AG20443 (cell line): ENCODE measurements around the gene PCNT.
A peak's percentile ranks its signal among the peaks of the same experiment; 100 is the strongest.
"Not testable (repeated sequence)": the region's sequence is repeated elsewhere in the genome, so short reads cannot be mapped to it uniquely, and the experiment has no call there.

ENCODE experiments used
- DNase-seq: peaks from one replicate; pipeline ENCODE4 v3.0.0; 2012; ENCODE audit warnings: low spot score, mixed read lengths

PCNT gene

GRCh38 chr21:46454634-46455390, 130.9 kb downstream of the PCNT start:
- DNase-seq, result no peak

GRCh38 chr21:46455575-46456385, 131.8 kb downstream of the PCNT start:
- peak; percentile 41 for DNase-seq

GRCh38 chr21:46456750-46457149, 132.8 kb downstream of the PCNT start:
- no peak for DNase-seq

DNA sequence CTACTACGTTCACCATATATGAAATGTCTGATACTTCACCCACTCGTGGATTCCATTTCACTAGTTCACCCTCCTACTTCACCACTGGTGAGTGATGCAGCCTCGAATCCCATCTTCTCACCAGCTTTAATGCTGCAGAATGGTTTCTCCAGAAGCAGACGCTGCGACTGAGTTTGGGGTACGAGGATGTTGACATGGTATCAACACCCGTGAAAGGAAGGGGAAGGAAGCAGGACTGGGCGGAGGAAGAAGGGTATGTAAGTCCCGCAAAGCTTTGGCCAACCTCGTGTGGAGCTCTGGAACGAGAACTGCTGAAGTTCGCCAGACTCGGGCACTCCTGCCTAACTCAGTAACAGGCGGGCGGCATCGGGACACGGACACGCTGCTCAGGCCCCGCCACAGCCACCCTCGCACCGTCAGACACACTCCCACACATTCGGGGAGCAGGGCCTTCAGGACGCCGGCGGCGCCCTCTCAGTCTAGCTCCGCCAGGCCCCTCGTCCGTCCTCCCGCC, 133.9 kb downstream of the PCNT start:
- DNase-seq, result peak; percentile 44

DNA sequence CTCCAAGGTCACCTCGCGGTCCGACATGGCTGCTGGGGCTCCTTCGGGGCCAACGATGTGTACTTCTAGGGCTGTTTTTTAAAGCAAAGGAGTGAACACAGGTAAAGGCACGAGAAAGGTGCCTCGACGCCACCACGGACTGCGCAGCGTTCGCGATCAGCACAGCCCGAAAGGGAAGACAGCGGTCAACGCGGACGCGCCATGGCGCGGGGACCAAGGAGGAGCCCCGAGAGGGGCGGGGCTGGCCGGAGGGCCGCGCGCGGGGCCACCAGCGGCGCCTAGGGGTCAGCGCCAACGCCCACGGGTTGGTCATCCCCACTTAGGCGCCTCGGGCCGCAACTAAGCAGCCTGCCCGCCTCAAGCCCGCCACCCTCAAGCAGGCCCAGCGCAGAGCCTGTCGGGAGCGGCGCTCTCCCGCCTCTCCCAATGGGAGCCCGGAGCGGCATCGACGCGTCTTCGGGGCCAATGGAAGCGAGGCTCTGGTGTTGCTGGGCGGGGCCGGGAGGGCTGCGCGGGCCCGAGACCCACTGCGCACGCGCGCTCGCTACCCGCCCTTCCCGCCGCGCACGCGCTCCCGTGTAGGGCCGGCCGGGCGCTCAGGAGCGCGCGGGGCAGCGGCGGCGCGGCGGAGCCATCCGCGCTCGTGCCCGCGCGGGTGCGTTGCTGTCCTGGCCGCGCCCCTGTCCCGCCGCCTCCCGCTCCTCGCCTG, 134.5 kb downstream of the PCNT start, which contains the start of gene DIP2A:
Gene DIP2A, plus strand, starts transcription at position 577 of the 709 bp plus-strand sequence. CDS start 241 bp downstream, outside the sequence.
- DNase-seq, result peak; percentile 100

DNA sequence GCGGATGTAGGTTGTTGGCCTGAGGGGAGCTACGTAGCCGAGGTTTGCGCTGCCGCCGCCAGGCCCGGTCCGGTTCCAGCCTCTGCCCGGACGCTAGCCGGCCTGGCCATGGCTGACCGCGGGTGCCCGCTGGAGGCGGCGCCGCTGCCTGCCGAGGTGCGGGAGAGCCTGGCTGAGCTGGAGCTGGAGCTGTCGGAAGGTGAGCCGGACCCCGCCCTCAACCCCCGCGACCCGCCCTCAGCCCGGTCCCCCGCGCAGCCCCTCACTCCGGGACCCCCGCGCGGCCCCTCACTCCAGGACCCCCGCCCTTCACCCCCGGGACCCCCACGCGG, 135.0 kb downstream of the PCNT start:
- no peak for DNase-seq

DNA sequence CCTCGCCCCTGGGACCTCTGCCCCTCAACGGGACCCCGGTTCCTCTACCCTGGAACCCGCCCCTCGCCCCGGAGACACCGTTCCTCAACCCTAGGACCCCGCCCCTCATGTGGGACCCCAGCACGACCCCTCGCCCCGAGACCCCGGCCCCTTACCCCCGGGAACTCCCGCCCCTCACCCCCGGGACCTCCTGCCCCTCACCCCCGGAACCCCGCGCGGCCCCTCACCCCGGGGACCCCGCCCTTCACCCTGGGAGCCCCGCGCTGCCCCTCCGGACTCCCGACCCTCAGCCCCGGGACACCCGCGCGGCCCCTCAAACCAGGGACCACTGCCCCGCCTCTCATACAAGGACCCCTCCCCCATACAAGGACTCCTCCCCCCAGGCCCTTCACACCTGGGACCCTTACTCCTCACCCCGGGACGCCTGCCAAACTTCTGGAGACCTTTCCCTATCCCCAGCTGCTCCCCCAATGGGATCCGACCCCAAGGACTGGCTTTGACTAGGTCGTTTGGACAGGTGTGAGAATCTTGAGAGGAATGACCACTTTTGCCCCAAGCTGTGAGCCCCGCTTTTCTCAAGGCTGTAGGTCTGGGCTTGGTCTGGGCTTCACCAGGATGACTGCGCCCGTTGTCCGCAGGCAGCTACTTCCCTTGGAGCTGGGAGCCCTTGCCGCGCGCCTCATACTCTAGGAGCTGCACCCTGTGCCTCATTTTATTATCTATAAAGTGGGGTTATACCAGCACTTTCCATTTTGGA, 135.6 kb downstream of the PCNT start:
- peak; percentile 61 for DNase-seq

- no peak for DNase-seq
These were observed 138.0 kb downstream of the PCNT start for GRCh38 chr21:46461909-46462308.

GRCh38 chr21:46465153-46465552, 141.2 kb downstream of the PCNT start:
- not testable (repeated sequence) for DNase-seq

- DNase-seq, result no peak
These were observed 141.7 kb downstream of the PCNT start for GRCh38 chr21:46465651-46466050.

DNA sequence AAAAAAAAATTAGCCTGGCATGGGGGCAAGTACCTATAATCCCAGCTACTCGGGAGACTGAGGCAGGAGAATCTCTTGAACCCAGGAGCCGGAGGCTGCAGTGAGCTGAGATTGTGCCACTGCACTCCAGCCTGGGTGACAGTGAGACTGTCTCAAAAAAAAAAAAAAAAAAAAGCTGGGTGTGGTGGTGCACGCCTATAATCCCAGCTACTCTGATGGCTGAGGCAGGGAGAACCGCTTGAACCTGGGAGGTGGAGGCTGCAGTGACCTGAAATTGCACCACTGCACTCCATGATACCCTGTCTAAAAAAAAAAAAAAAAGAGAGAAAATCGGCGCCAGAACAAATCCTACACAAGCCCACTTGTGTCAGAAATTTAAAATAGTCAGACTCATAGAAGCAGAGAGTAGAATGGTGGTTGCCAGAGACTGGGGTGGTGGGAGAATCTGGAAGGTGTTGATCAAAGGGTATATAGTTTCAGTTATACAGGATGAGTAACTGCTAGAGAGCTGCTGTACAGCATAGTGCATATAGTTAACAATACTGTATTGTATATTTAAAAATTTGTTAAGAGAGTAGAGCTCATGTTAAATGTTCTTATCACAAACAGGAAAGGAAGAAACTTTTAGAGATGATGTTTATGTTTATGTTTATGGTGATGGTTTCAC, 144.3 kb downstream of the PCNT start:
- DNase-seq, result no peak

DNA sequence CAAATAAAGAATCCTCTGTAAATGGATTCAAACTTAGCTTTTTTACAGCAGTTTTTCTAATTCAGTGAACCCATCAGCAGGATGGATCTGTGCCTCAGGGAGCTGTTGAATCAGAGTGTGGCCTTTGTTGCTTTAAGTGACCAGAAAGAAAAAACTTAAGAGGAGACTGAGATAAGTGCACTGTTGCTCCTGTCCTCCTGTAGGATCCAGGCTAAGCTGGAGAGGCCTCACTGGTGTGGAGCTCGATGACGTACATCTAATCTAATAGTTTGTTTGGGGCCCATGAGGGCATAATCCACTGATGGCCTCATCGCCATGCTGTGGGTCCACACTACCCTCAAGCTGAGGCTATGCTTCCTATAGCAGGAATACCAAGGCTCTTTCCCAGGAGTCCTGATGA, 145.3 kb downstream of the PCNT start:
- no peak for DNase-seq

DNA sequence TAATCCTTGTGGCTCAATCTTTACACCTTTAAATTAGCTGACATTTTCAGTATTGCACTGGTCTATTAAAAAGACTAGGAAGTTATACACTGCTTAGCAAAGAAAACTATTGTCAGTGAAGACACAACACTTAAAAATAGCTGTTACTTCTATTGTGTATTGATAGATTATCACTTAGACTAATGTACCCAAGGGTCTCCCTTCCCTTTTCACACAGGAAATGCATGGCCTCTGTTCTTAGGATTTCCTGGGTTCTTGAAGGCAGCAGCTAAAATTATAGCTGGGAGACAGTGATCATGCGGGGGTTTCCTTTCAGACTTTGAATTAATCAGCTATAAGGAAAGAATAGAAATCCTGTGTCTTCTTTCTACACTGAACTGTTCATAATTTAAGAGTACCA, 147.6 kb downstream of the PCNT start:
- DNase-seq, result no peak

DNA sequence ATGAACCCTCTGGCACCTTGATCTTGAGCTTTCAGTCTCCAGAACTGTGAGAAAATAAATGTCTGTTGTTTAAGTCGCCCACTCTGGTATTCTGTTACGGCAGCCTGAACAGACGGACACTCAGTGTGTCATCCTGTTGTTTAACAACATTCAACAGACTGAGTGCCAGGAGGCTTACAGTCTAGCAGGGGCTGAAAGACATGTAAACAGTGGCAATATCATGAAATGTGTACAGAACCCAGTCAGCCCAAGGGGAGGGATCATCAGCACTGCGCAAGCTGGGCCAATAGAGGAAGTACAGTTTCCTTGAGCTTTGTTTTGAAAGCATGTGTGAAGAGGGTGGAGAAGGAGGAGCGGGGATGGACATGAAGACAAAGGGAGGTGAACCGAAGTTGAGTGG, 148.3 kb downstream of the PCNT start:
- no peak for DNase-seq

GRCh38 chr21:46474382-46474781, 150.4 kb downstream of the PCNT start:
- DNase-seq, result no peak

DNA sequence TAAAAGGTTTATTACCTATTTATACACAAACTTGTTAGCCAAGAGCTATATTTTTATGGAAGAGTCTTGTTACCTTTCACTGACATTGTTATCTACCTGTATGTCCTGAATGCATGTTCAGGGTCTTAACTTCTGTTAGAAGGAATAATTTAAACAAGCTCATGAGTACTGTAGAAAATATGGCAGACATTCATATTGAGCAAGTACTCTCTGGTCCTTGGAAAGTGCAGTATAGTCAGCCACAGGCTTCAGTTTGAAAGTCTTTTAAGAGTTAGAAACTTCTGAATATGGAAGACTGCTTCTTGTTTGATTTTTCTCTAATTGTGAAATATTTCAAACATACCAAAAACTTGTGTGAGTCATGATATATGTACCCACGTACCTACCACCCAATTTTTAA, 151.3 kb downstream of the PCNT start:
- no peak for DNase-seq

DNA sequence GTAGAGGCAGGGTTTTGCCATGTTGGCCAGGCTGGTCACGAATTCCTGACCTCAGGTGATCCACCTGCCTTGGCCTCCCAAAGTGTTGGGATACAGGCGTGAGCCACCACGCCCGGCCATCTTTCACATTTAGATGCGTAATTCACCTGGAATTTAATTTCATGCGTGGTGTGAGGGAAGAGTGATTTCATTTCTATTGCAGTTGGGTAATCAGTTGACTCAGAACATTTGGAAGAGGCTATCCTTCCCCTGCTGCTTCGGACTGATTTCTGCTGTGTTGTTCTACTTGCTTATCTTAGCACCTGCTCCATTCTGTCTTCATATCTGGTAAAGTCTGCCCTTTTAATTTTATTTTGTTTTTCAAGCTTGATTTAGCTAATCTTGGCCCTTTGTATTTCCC, 153.8 kb downstream of the PCNT start:
- peak; percentile 34 for DNase-seq

- DNase-seq, result no peak
These were observed 155.0 kb downstream of the PCNT start for GRCh38 chr21:46478910-46479309.

- DNase-seq, result no peak
These were observed 156.5 kb downstream of the PCNT start for GRCh38 chr21:46480466-46480865.

DNA sequence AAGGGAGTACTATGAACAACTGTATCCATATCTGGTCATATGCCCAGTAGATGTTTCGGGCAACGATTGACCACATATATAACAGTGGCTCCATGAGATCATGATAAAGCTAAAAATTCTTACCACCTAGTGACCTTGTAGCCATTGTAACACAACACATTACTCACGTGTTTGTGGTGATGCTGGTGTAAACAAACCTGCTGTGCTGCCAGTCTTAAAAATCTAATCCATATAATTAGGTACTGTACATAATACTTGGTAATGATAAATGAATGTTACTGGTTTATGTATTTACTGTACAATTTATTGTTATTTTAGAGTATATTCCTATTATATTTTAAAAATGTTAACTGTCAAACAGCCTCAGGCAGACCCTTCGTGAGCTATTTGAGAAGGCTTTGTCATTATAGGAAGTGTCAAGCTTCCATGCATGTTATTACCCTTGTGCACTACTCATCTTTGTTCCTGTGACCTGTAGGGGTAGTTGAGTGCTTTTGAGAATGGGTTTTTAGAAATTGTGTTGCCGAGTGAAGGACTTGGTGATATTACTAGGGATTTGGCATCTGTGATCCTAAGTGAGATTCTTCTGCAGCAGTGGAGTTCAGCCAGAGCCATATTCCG, 158.4 kb downstream of the PCNT start:
- DNase-seq, result no peak

DNA sequence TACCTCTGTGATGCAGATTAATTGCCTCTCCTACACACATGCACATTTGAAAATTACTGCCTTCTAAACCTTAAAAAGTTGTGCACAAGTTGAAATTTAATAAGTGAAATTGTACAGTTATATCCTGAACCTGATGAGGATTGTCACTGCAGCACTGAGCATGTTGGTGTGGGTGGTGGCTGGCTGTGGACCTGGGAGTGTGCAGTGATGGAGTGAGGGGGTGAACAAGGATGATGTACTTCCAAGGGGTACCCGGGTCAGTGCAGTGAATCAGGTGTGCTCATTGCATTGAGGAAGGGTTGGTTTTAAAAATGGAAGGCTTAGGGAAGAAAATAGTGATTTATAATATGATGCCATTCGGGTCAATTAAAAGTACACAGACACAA, 158.9 kb downstream of the PCNT start:
- DNase-seq, result no peak
